ENCODE data around the gene BMP2K.
A peak's percentile ranks its signal among the peaks of the same experiment; 100 is the strongest.
"Not testable (repeated sequence)": the region's sequence is repeated elsewhere in the genome, so short reads cannot be mapped to it uniquely, and the experiment has no call there.

The BMP2K gene

GRCh38 chr4:78796526-78796925 is 20.4 kb downstream of the BMP2K start:
- DNase-seq: no peak

GRCh38 chr4:78797777-78798284 is 21.7 kb downstream of the BMP2K start:
- no peak for DNase-seq

GRCh38 chr4:78799551-78800495 is 23.7 kb downstream of the BMP2K start:
- no peak for DNase-seq

- no peak for DNase-seq
Observed at GRCh38 chr4:78800965-78801364, 24.8 kb downstream of the BMP2K start.

GRCh38 chr4:78803983-78804382 is 27.8 kb downstream of the BMP2K start:
- no peak for DNase-seq

GRCh38 chr4:78806943-78807460 is 30.9 kb downstream of the BMP2K start:
- DNase-seq: no peak

- DNase-seq: no peak
Observed at GRCh38 chr4:78809295-78809694, 33.1 kb downstream of the BMP2K start.

GRCh38 chr4:78809928-78810835 is 34.0 kb downstream of the BMP2K start:
- no peak for DNase-seq

GRCh38 chr4:78811034-78811433 is 34.9 kb downstream of the BMP2K start:
- no peak for DNase-seq

- no peak for DNase-seq
Observed at GRCh38 chr4:78818530-78819079, 42.5 kb downstream of the BMP2K start.

- DNase-seq: no peak
Observed at GRCh38 chr4:78824001-78824400, 47.9 kb downstream of the BMP2K start.

- DNase-seq: no peak
Observed at GRCh38 chr4:78827191-78827590, 51.0 kb downstream of the BMP2K start.

GRCh38 chr4:78829296-78829695 is 53.1 kb downstream of the BMP2K start:
- DNase-seq: no peak

GRCh38 chr4:78839676-78840075 is 63.5 kb downstream of the BMP2K start:
- not testable (repeated sequence) for DNase-seq

GRCh38 chr4:78840286-78840685 is 64.1 kb downstream of the BMP2K start:
- DNase-seq: not testable (repeated sequence)

GRCh38 chr4:78845472-78845871 is 69.3 kb downstream of the BMP2K start:
- no peak for DNase-seq

GRCh38 chr4:78846258-78846657 is 70.1 kb downstream of the BMP2K start:
- DNase-seq: no peak

- DNase-seq: no peak
Observed at GRCh38 chr4:78862314-78862737, 86.2 kb downstream of the BMP2K start.

- no peak for DNase-seq
Observed at GRCh38 chr4:78863254-78863869, 87.2 kb downstream of the BMP2K start.

GRCh38 chr4:78863991-78864390 is 87.8 kb downstream of the BMP2K start:
- DNase-seq: no peak

GRCh38 chr4:78864405-78865024 is 88.4 kb downstream of the BMP2K start:
- peak; percentile 58 for DNase-seq

- no peak for DNase-seq
Observed at GRCh38 chr4:78865451-78865850, 89.3 kb downstream of the BMP2K start.

All from GDM1 (cell line).